GM21367 (cell line): Measurements from ENCODE around the gene ZDHHC7.

Source experiments
- ATAC-seq: cut with Tn5 transposase; IDR thresholded peaks from one replicate; pipeline ENCODE4 v1.9.1; 2021; ENCODE audit not compliant: unreplicated experiment

The ZDHHC7 gene

GRCh38 chr16:84925092-84925772 lies 86.1 kb downstream of the ZDHHC7 start:
- ATAC-seq: no peak

GRCh38 chr16:84924331-84925091 lies 86.8 kb downstream of the ZDHHC7 start:
- no peak for ATAC-seq
